SJSA1 (cell line): ENCODE measurements around the gene GBGT1. TPM values are rescaled to one million over a fixed set of nuclear protein-coding genes. Genes with fewer than 3 reads are reported as not detected.

Experiments
- DNase-seq, 2 experiments: peaks; one replicate each; pipeline ENCODE4 v3.0.0-alpha.2; 2015 to 2020; ENCODE audit warnings: low spot score in 2 of 2, low read depth in 1 of 2
- H3K27ac ChIP-seq: fragments of 250-450 bp; sonication (Bioruptor Pico); 2 replicates; pipeline ENCODE4 v1.5.1; 2020; ENCODE audit warnings: mild to moderate bottlenecking, moderate library complexity
- H3K27me3 ChIP-seq: fragments of 250-450 bp; sonication (Bioruptor Pico); replicated peaks from 2 replicates; pipeline ENCODE4 v1.5.1; 2020; ENCODE audit warnings: mild to moderate bottlenecking, moderate library complexity
- H3K36me3 ChIP-seq: fragments of 250-450 bp; sonication (Bioruptor Pico); 2 replicates; pipeline ENCODE4 v1.5.1; 2020; ENCODE audit warnings: mild to moderate bottlenecking
- H3K4me1 ChIP-seq: fragments of 250-450 bp; sonication (Bioruptor Pico); replicated peaks from 2 replicates; pipeline ENCODE4 v1.6.1; 2021; ENCODE audit warnings: mild to moderate bottlenecking
- H3K4me3 ChIP-seq: fragments of 250-450 bp; sonication (Bioruptor Pico); 2 replicates; pipeline ENCODE4 v1.5.1; 2020; ENCODE audit warnings: mild to moderate bottlenecking
- H3K9me3 ChIP-seq: fragments of 250-450 bp; sonication (Bioruptor Pico); replicated peaks from 2 replicates; pipeline ENCODE4 v1.5.1; 2020; ENCODE audit warnings: mild to moderate bottlenecking
- total RNA-seq: library from RNA; depleted of rRNA; stranded (reverse); fragments of >200 nt; shearing (Covaris generic); gene quantifications from 2 replicates; pipeline ENCODE4 v1.2.3, GENCODE V29; 2014

The GBGT1 gene
- total RNA-seq, 1 experiment from 2014 or later = not detected

DNA sequence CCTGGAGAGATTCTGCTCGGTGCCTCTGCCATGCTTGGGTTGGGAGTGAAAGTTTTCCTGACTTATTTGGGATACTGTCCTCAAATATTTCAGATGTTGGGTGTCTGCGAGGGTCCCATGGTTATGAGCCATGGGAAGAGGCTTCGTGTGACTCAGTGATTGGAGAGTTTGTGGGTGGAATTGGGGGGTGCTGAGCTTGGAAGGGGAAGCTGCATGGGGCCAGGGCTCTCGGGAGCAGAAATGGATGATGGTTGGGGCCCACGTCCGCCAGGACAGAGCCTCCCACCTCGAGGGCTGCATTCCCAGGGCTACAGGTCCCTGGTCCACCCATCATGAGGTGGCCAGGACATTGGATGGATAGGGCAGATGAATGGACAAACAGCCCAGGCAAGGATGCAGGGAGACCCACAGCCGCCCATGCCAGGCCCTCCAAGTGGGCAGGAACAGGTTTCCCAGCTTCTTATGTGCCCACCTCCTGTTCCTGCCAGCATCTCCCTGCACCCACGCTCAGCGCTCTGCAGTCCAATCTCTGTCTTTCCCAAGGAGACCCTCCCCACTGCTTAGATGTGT, 39.9 kb upstream of the GBGT1 start:
- H3K4me1 ChIP-seq = no peaks in the 10 kb centered on the region
- H3K9me3 ChIP-seq = no peaks in the 10 kb centered on the region
- H3K27me3 ChIP-seq = peaks cover 27% of the 10 kb centered on the region
- H3K4me3 ChIP-seq = no peak overlapping the region
- DNase-seq = no peak
- H3K27ac ChIP-seq = no peak overlapping the region
- no peaks in the 10 kb centered on the region for H3K36me3 ChIP-seq

DNA sequence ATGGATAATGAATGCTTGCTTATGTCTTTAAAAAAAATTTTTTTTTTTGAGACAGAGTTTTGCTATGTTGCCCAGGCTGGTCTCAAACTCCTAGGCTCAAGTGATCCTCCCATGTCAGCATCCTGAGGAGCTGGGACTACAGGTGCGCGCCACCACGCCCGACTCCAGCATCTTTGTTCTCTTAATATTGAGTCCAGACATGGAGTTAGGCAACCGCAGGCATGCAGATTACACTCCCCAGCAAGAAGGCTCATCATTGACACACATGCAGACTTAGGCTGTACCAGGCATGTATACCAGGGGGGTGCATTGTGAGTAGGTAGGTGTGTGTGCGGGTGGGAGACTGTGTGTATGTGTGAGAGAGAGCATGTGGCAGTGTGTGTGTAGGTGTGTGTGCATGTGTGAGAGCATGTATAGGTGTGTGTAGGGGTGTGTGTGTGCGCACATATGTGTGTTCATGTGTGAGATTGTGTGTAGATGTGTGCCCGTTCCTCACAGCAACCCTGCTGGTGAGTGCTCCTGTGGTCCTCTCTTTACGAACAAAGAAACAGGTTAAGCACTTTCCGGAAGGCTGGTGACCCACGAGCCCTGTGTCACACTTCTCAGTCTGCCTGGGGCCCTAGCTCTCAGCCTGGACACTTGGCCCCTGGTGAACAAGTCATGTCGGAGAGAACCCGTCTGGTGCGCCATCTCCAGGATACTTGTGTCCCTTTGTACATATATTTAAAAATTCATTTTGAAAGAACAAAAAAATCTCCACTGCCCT, 39.2 kb upstream of the GBGT1 start:
- Histone ChIP-seq H3K27me3 (peaks cover 30% of the 10 kb centered on the region), H3K4me1 (no peaks in the 10 kb centered on the region), H3K36me3 (no peaks in the 10 kb centered on the region), H3K27ac (no peak overlapping the region), H3K9me3 (no peaks in the 10 kb centered on the region), H3K4me3 (no peak overlapping the region)
- no peak for DNase-seq

DNA sequence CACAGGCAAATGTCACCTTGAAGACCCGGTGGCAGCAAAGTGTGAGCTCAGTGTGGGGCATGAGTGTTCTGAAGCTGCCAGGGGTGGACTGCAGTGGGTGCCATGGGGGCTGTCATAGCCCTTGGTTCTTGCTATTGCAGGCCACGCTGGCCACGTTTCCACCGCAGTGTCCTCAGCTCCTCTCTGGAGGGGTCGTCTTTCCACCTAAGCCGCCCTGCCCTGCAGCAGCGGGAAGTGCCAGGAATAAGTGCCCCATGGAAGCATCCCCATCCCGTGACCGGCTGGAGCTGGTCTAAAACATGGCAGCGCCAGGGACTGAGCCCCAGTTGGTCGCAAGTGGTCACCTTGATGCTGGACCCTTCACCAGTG, 38.4 kb upstream of the GBGT1 start:
- H3K27me3 ChIP-seq = peaks cover 30% of the 10 kb centered on the region

DNA sequence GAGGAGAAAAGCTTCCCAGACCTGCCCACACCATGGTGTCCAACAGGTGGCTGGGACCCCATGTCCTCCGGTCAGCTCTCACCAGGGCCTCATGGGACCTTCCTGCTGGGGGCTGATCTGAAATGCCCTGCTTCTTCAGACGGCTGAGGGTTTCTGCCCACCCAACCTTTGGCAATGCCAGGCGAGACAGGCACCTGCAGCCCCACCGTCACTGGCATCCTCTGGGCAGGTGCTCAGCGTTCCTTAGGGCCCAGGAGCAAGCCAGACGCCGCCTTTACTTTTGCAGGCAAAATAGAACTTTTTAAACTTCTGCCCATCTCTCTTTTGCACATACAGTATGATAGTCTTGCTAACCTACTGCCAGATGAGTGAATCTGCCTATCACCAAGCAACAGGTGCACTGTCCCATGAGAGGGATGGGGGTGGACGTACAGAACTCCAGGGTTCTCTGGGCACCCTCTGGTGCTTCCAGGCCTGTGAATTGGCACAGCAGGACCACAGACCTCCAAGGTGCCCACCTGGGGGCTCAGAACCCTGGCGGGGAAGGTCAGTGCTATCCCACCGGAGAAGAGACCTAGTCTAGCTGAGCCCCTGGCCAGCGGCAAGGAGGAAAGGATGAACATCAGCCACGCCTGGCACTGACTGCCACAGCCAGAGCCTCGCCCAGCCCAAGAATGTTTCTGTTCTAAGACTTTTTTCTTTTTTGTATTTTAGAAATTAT, 37.9 kb upstream of the GBGT1 start:
- Histone ChIP-seq H3K9me3 (no peaks in the 10 kb centered on the region), H3K4me1 (no peaks in the 10 kb centered on the region), H3K4me3 (no peak overlapping the region), H3K27ac (no peak overlapping the region), H3K27me3 (peaks cover 33% of the 10 kb centered on the region), H3K36me3 (no peaks in the 10 kb centered on the region)
- DNase-seq = no peak

More for the DNA sequence above, 38.4 kb upstream of the GBGT1 start:
- no peak overlapping the region for H3K4me3 ChIP-seq
- DNase-seq = no peak
- no peaks in the 10 kb centered on the region for H3K9me3 ChIP-seq
- no peak overlapping the region for H3K27ac ChIP-seq
- H3K36me3 ChIP-seq = no peaks in the 10 kb centered on the region
- H3K4me1 ChIP-seq = no peaks in the 10 kb centered on the region

DNA sequence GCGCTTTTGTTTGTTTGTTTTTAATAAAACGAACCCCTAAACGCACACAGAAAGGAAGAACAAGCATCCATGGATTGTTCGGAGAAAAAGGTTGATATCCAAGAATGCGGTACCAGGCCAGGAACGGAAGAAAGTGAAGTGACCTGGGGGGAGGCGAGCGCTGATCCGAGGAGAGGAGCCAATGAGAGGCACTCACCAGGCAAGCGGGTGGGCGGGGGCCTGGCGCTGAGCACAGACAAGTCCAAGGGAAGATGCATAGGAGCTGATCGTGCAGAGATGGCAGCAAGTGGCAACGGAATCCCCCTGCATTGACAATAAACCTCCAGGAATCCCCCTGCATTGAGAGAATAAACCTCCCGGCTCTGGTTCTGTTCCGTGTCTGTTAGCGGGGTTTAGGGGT, 36.9 kb upstream of the GBGT1 start:
- Histone ChIP-seq H3K4me3 (no peak overlapping the region), H3K9me3 (no peaks in the 10 kb centered on the region), H3K27me3 (peaks cover 30% of the 10 kb centered on the region), H3K4me1 (no peaks in the 10 kb centered on the region), H3K36me3 (no peaks in the 10 kb centered on the region), H3K27ac (no peak overlapping the region)
- DNase-seq = no peak

DNA sequence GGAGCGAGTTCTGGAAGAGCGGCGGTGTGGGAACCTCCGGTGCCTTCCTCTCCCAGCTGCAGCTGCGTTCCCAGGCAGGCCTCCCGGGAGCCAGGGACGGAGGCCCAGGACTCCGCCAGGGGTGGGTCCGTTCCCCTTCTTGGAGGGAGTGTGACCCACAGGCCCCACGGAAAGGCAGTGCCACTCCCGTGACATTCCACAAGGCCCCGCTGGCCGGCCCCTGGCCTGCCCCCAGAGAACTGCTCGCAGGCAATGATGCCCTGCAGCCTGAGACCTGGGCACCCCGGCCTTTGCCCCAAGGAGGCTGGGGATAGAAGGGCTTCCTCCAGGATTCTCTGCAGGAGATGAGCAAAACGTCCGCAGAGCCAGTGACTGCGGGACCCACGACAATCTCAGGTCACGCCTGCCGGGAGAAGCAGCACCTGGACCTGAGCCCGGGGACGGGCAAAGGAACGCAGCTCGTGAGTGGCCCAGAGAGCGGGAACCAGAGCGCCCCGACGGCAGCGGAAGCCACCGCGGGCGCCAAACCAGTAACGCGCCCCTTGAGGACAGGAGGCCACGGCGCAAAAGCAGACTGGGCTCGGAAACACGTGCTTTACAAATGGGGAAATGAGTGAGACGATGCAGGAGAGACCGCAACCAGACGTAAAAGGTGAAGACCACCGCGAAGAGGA, 36.1 kb upstream of the GBGT1 start:
- DNase-seq = no peak
- no peaks in the 10 kb centered on the region for H3K4me1 ChIP-seq
- no peak overlapping the region for H3K4me3 ChIP-seq
- H3K27me3 ChIP-seq = peaks cover 35% of the 10 kb centered on the region
- no peaks in the 10 kb centered on the region for H3K36me3 ChIP-seq
- H3K9me3 ChIP-seq = no peaks in the 10 kb centered on the region; the same call in 1 of the 2 replicates
- H3K27ac ChIP-seq = no peak overlapping the region

DNA sequence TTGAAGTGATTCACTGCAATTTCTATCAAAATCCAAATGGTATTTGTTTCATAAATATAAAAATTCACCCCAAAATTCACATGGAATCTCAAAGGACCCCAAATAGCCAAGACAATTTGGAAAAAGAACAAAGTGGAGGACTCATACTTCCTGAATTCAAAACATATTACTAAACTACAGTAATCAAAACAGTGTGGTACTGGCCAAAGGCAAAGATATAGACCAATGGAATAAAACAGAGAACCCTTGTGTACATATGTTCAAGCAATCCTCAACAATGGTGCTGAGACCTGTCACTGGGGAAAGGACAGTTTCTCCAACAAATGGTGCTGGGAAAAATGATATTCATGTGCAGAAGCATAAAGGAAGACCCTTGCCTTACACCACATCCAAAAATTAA, 31.3 kb upstream of the GBGT1 start:
- H3K4me3 ChIP-seq = no peak overlapping the region
- H3K9me3 ChIP-seq = no peaks in the 10 kb centered on the region; the same call in 1 of the 2 replicates
- no peak overlapping the region for H3K27ac ChIP-seq
- no peaks in the 10 kb centered on the region for H3K36me3 ChIP-seq
- no peak for DNase-seq
- no peaks in the 10 kb centered on the region for H3K4me1 ChIP-seq
- peaks cover 30% of the 10 kb centered on the region for H3K27me3 ChIP-seq

DNA sequence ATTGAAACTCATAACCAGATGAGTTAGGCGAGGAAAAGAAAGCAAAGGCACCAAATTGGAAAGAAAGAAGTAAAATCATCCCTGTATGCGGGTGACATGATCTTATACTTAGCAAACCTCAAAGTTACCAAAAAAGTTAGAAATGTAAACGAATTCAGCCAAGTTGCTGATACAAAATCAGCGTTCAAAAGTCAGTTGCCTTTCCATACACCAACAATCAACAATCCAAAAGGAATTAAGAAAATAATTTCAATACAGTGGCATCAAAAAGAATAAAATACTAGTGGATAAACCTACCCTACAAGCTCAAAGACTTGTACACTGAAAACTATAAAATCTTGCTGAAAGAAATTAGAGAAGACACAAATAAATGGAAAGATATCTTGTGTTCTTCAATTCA, 30.9 kb upstream of the GBGT1 start:
- Histone ChIP-seq H3K4me3 (no peak overlapping the region), H3K27me3 (peaks cover 30% of the 10 kb centered on the region), H3K36me3 (no peaks in the 10 kb centered on the region), H3K4me1 (no peaks in the 10 kb centered on the region), H3K27ac (no peak overlapping the region), H3K9me3 (no peaks in the 10 kb centered on the region; the same call in 1 of the 2 replicates)
- no peak for DNase-seq

DNA sequence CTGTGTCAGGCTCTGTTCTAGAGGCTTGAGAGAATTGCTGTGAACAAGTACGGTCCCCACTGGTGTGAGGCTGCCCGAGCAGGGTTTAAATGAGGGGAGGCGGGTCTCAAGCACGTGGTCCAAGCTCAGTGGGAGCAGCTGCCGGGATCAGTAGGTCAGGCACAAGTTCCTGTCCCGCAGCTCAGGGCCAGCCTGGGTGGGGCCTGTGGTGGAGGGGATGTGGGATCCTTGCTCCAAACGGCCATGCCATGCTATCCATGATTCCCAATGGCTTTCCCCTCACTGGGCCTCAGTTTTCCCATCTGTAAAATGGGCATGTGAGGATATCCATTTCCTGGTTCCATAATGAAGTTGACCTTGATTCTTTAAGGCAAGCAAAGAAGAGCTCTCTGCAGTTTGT, 28.3 kb upstream of the GBGT1 start:
- H3K27me3 ChIP-seq = peaks cover 37% of the 10 kb centered on the region
- H3K9me3 ChIP-seq = no peaks in the 10 kb centered on the region; the same call in 1 of the 2 replicates
- no peak for DNase-seq
- H3K27ac ChIP-seq = no peak overlapping the region
- H3K4me1 ChIP-seq = no peaks in the 10 kb centered on the region
- no peaks in the 10 kb centered on the region for H3K36me3 ChIP-seq
- H3K4me3 ChIP-seq = no peak overlapping the region

DNA sequence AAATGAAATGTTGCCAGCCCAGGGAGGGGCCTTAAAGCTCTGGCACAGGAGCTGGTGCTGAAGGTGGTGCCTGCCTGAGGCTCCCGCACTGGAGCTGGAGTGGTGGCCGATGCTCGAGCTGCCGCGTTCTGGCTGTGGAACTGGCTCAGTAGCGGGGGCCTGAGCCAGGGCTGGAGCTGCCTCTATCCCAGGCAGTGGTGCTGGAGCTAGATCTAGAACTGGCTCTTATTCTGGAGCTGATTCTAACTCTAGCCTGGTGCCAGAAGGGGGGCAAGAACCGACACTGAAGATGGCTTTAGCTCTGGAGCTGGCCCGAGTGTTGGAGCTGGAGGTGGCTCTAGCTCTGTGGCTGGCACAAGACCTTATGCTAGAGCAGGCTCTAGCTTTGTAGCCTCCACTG, 26.1 kb upstream of the GBGT1 start:
- Histone ChIP-seq H3K27me3 (peaks cover 39% of the 10 kb centered on the region), H3K36me3 (no peaks in the 10 kb centered on the region), H3K4me1 (no peaks in the 10 kb centered on the region)

DNA sequence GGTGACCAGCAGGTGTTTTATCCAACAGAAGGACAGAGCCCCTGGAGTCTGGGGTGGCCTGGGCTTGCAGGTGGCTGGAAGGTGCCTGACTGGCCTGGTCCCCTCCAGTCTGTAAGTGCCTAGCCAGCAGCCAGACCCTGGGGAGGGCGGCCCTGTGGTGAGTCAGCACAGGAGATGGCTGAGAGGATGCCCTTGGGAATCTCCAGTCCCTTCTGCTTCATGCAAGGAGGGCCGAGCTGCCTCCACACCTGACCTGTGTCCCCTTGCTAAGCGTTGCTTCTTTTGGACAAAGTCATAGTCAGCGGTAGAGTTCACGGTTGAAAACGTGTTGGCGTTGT, 25.1 kb upstream of the GBGT1 start:
- Histone ChIP-seq H3K4me3 (no peak overlapping the region), H3K4me1 (no peaks in the 10 kb centered on the region), H3K27ac (no peak overlapping the region)

More for the DNA sequence above, 26.1 kb upstream of the GBGT1 start:
- Histone ChIP-seq H3K27ac (no peak overlapping the region), H3K4me3 (no peak overlapping the region), H3K9me3 (no peaks in the 10 kb centered on the region)
- DNase-seq = no peak

DNA sequence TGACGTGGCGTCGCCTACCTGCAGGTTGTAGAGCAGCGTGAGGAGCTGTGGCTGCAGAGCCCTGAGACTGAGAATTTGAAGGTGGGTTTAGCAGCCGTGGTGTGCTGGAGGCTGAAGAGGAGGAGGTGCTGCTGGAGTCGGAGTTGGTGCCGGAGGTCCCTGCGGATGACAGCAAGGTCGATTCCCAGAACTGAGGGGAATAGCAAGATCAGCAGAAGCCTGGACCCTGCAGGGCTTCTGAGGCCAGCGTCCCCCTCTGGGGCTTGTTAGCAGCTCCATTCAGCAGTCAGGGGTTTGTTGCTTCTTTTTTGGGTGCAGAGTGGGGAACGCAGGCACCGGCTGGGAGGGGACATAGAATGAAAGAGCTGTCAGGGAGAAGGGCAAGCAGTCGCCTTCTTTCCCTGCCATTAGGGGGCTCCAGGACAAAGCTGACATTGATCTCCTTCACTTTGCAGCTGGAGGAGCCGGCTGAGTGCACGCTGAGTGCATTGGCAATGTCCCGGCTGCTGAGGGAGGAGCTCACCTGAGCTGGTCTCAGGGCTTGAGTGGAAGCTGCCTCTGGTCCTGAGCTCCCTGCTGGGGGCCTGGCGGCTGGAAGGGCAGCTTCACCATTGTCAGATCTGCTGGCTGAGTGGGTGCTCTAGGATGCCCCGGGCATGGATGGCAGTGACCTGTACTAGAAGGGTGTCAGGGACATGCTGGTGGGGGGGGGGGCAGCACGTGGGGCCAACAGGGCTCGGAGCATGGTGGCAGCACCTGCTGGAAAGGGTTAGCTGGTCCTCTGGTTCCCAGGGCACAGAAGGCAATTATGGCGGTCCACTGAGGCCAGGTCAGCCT, 24.5 kb upstream of the GBGT1 start:
- Histone ChIP-seq H3K27ac (no peak overlapping the region), H3K27me3 (peaks cover 38% of the 10 kb centered on the region), H3K36me3 (no peaks in the 10 kb centered on the region), H3K4me1 (no peaks in the 10 kb centered on the region), H3K9me3 (no peaks in the 10 kb centered on the region), H3K4me3 (no peak overlapping the region)
- DNase-seq = no peak

More for the DNA sequence above, 25.1 kb upstream of the GBGT1 start:
- no peaks in the 10 kb centered on the region for H3K9me3 ChIP-seq
- peaks cover 37% of the 10 kb centered on the region for H3K27me3 ChIP-seq
- no peak for DNase-seq
- no peaks in the 10 kb centered on the region for H3K36me3 ChIP-seq

DNA sequence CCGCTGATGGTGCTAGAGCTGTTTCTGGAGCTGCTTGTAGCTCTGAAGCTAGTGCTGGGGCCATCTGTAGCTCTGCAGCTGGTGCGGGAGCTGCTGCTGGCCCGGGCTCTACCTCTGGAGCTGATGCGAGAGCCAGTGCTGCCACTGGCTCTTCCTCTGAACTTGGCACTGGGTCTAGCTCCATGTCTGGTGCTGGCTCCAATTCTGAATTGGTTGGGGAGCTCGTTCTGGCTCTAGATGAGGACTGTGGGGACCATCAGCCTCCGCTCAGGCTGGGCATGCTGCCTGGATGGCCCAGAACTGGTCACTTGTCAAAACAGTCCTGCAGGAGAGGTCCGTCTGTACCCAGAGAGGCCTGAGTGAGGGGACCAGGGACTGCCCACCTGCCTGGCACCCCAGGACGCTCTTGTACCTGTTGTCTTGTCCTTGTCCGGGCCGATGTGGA, 23.9 kb upstream of the GBGT1 start:
- H3K4me1 ChIP-seq = no peaks in the 10 kb centered on the region
- no peak overlapping the region for H3K27ac ChIP-seq
- DNase-seq = no peak
- H3K9me3 ChIP-seq = no peaks in the 10 kb centered on the region
- no peak overlapping the region for H3K4me3 ChIP-seq
- no peaks in the 10 kb centered on the region for H3K36me3 ChIP-seq
- H3K27me3 ChIP-seq = peaks cover 37% of the 10 kb centered on the region
